H9 (cell line): ENCODE measurements around the gene EID1. TPM values are rescaled to one million over a fixed set of nuclear protein-coding genes. Genes with fewer than 3 reads are reported as not detected.

ENCODE experiments used
- DNase-seq: peaks from one replicate; pipeline ENCODE4 v3.0.0-alpha.2; 2017
- H2AFZ ChIP-seq: one replicate; pipeline ENCODE4 v1.6.1; 2013; ENCODE audit warnings: mild to moderate bottlenecking, low read length, control low read depth, moderate library complexity
- H2AK5ac ChIP-seq: 2 replicates; pipeline ENCODE4 v1.6.1; 2013; ENCODE audit warnings: low read length, control low read depth, mixed read lengths; ENCODE audit not compliant: insufficient read length
- H2BK120ac ChIP-seq: one replicate; pipeline ENCODE4 v1.6.1; 2013; ENCODE audit warnings: low read depth, mild to moderate bottlenecking, low read length, control low read depth, inconsistent platforms; ENCODE audit not compliant: poor library complexity, severe bottlenecking
- H2BK12ac ChIP-seq: 2 replicates; pipeline ENCODE4 v1.6.1; 2013; ENCODE audit warnings: low read length, control low read depth, mixed read lengths, low read depth; ENCODE audit not compliant: insufficient read length
- H2BK15ac ChIP-seq: 2 replicates; pipeline ENCODE4 v1.6.1; 2013; ENCODE audit warnings: low read depth, low read length, control low read depth
- H2BK20ac ChIP-seq: one replicate; pipeline ENCODE4 v1.6.1; 2013; ENCODE audit warnings: low read depth, mild to moderate bottlenecking, low read length, control low read depth, inconsistent platforms; ENCODE audit not compliant: poor library complexity, severe bottlenecking
- H2BK5ac ChIP-seq: 2 replicates; pipeline ENCODE4 v1.6.1; 2013; ENCODE audit warnings: low read length, control low read depth, mixed read lengths; ENCODE audit not compliant: insufficient read length
- H3K14ac ChIP-seq: 2 replicates; pipeline ENCODE4 v1.6.1; 2013; ENCODE audit warnings: low read length, control low read depth; ENCODE audit not compliant: insufficient read depth
- H3K18ac ChIP-seq: 2 replicates; pipeline ENCODE4 v1.6.1; 2013; ENCODE audit warnings: low read depth, mild to moderate bottlenecking, mixed read lengths, low read length, control low read depth; ENCODE audit not compliant: insufficient read length
- H3K23ac ChIP-seq: 2 replicates; pipeline ENCODE4 v1.6.1; 2013; ENCODE audit warnings: low read length, control low read depth, mixed read lengths, low read depth; ENCODE audit not compliant: insufficient read length
- H3K23me2 ChIP-seq: 2 replicates; pipeline ENCODE4 v1.6.1; 2013; ENCODE audit warnings: low read depth, mild to moderate bottlenecking, mixed read lengths, low read length, control low read depth; ENCODE audit not compliant: insufficient read length, poor library complexity, severe bottlenecking
- H3K27ac ChIP-seq: 2 replicates; pipeline ENCODE4 v1.5.1; 2013; ENCODE audit warnings: low read length, control low read depth, mixed read lengths, low read depth; ENCODE audit not compliant: insufficient read length
- H3K27me3 ChIP-seq: 2 replicates; pipeline ENCODE4 v1.6.1; 2013; ENCODE audit warnings: low read length, control low read depth, inconsistent platforms; ENCODE audit not compliant: insufficient read depth
- H3K4ac ChIP-seq: 2 replicates; pipeline ENCODE4 v1.6.1; 2013; ENCODE audit warnings: low read depth, mild to moderate bottlenecking, control low read depth, inconsistent platforms, low read length, moderate library complexity
- H3K4me1 ChIP-seq: 2 replicates; pipeline ENCODE4 v1.6.1; 2013; ENCODE audit warnings: low read length, control low read depth, inconsistent platforms; ENCODE audit not compliant: insufficient read depth
- H3K4me2 ChIP-seq: 2 replicates; pipeline ENCODE4 v1.6.1; 2013; ENCODE audit warnings: low read length, control low read depth, mixed read lengths; ENCODE audit not compliant: insufficient read length, insufficient read depth
- H3K56ac ChIP-seq: 2 replicates; pipeline ENCODE4 v1.6.1; 2013; ENCODE audit warnings: low read depth, mild to moderate bottlenecking, mixed read lengths, low read length, control low read depth; ENCODE audit not compliant: insufficient read length
- H3K79me1 ChIP-seq: 2 replicates; pipeline ENCODE4 v1.6.1; 2013; ENCODE audit warnings: low read depth, mild to moderate bottlenecking, moderate library complexity, low read length, control low read depth, inconsistent platforms; ENCODE audit not compliant: insufficient read depth, poor library complexity, severe bottlenecking
- H3K79me2 ChIP-seq: 2 replicates; pipeline ENCODE4 v1.6.1; 2013; ENCODE audit warnings: low read length, control low read depth, inconsistent platforms; ENCODE audit not compliant: insufficient read depth
- H3K9ac ChIP-seq: 2 replicates; pipeline ENCODE4 v1.6.1; 2013; ENCODE audit warnings: low read length, control low read depth, mixed read lengths; ENCODE audit not compliant: insufficient read length; ENCODE audit errors: extremely low read depth
- H3K9me3 ChIP-seq: one replicate; pipeline ENCODE4 v1.6.1; 2013; ENCODE audit warnings: low read depth, low read length, inconsistent platforms; ENCODE audit not compliant: control insufficient read depth
- H3T11ph ChIP-seq: one replicate; pipeline ENCODE4 v1.6.1; 2013; ENCODE audit warnings: mild to moderate bottlenecking, low read length, control low read depth, inconsistent platforms
- H4K20me1 ChIP-seq: one replicate; pipeline ENCODE4 v1.6.1; 2013; ENCODE audit not compliant: control insufficient read depth, insufficient read length, insufficient read depth
- H4K5ac ChIP-seq: 2 replicates; pipeline ENCODE4 v1.6.1; 2013; ENCODE audit warnings: low read depth, mild to moderate bottlenecking, mixed read lengths, low read length, control low read depth; ENCODE audit not compliant: insufficient read length
- H4K8ac ChIP-seq: replicated peaks from 2 replicates; pipeline ENCODE4 v1.6.1; 2013; ENCODE audit warnings: low read length, control low read depth, mixed read lengths, low read depth; ENCODE audit not compliant: insufficient read length
- H4K91ac ChIP-seq: 2 replicates; pipeline ENCODE4 v1.6.1; 2013; ENCODE audit warnings: low read depth, mild to moderate bottlenecking, moderate library complexity, mixed read lengths, low read length, control low read depth; ENCODE audit not compliant: insufficient read length
- H3K27ac Mint-ChIP-seq, 3 experiments: 2 replicates in 2 of 3; 3 replicates in 1 of 3; pipeline ENCODE4 v1.8.0; 2020 to 2021; ENCODE audit warnings: mixed read lengths in 3 of 3, mild to moderate bottlenecking in 1 of 3, moderate library complexity in 1 of 3
- H3K27me3 Mint-ChIP-seq: 2 replicates; pipeline ENCODE4 v1.8.0; 2021; ENCODE audit warnings: low read depth, mild to moderate bottlenecking, moderate library complexity, mixed read lengths
- H3K36me3 Mint-ChIP-seq, 3 experiments: 2 replicates in 2 of 3; 3 replicates in 1 of 3; pipeline ENCODE4 v1.8.0; 2020 to 2021; ENCODE audit warnings: low read depth in 3 of 3, mixed read lengths in 3 of 3; ENCODE audit not compliant: insufficient read depth in 1 of 3
- H3K4me1 Mint-ChIP-seq, 2 experiments: 2 replicates each; pipeline ENCODE4 v1.8.0; 2020; ENCODE audit warnings: mixed read lengths in 2 of 2
- H3K4me3 Mint-ChIP-seq, 2 experiments: 2 replicates in 1 of 2; 3 replicates in 1 of 2; pipeline ENCODE4 v1.8.0; 2020 to 2021; ENCODE audit warnings: mild to moderate bottlenecking in 2 of 2, mixed read lengths in 2 of 2, moderate library complexity in 1 of 2
- H3K9me3 Mint-ChIP-seq, 2 experiments: 2 replicates in 1 of 2; 3 replicates in 1 of 2; pipeline ENCODE4 v1.8.0; 2020; ENCODE audit warnings: mild to moderate bottlenecking in 2 of 2, mixed read lengths in 2 of 2, moderate library complexity in 1 of 2
- CTCF ChIP-seq: fragments of 200-600 bp; sonication (generic); conservative IDR thresholded peaks from 3 replicates; pipeline ENCODE4 v1.8.0; 2021; ENCODE audit warnings: antibody characterized with exemption, mild to moderate bottlenecking
- WGBS: extraction: QIAGEN DNeasy Blood & Tissue Kit; methylation state at CpG from one replicate; pipeline ENCODE4 v1.1.7; 2013; ENCODE audit warnings: missing lambda C conversion rate, low lambda C conversion rate, mixed read lengths; ENCODE audit not compliant: insufficient read length; ENCODE audit errors: extremely low coverage; 5-methylcytosine and 5-hydroxymethylcytosine counted together
- total RNA-seq: library from RNA; stranded (reverse); gene quantifications from 2 replicates; pipeline ENCODE4 v1.2.1, GENCODE V29; 2021

Gene EID1
- total RNA-seq, 1 experiment from 2014 or later, result 113 TPM

- Mint-ChIP-seq H3K4me1 (peaks cover 2 to 6% of the 10 kb centered on the region in 2 experiments; a peak in 2 of 4 replicates), H3K4me3 (no peak overlapping the region), H3K27ac (no peak overlapping the region), H3K27me3 (no peaks in the 10 kb centered on the region), H3K9me3 (no peaks in the 10 kb centered on the region), H3K36me3 (no peaks in the 10 kb centered on the region)
- no peak overlapping the region for H3K27ac ChIP-seq
- no CpG with 5 or more reads among the region's 4 CpGs for WGBS
- no peak overlapping the region for H4K8ac ChIP-seq
- no peaks in the 10 kb centered on the region for H3K4me1 ChIP-seq
- no peak overlapping the region for H3K23ac ChIP-seq
- H2BK20ac ChIP-seq, result no peak overlapping the region
- no peaks in the 10 kb centered on the region for H3K9me3 ChIP-seq
- no peak overlapping the region for H4K5ac ChIP-seq
- no peak overlapping the region for H2AFZ ChIP-seq
- no peak for TF ChIP-seq CTCF
- no peak overlapping the region for H2BK5ac ChIP-seq
- DNase-seq, result no peak
- no peak overlapping the region for H3K9ac ChIP-seq
- H3K18ac ChIP-seq, result no peak overlapping the region
- H4K20me1 ChIP-seq, result no peaks in the 10 kb centered on the region
- no peaks in the 10 kb centered on the region for H3K79me1 ChIP-seq
- H3K27me3 ChIP-seq, result no peaks in the 10 kb centered on the region
- no peak overlapping the region for H3K56ac ChIP-seq
- no peak overlapping the region for H2AK5ac ChIP-seq
- no peak overlapping the region for H3K14ac ChIP-seq
- H2BK12ac ChIP-seq, result no peak overlapping the region
- no peaks in the 10 kb centered on the region for H3K23me2 ChIP-seq
- no peak overlapping the region for H3K4me2 ChIP-seq
- H3K4ac ChIP-seq, result no peak overlapping the region
- H3K79me2 ChIP-seq, result no peaks in the 10 kb centered on the region
- H2BK15ac ChIP-seq, result no peak overlapping the region
- no peak overlapping the region for H2BK120ac ChIP-seq
- no peak overlapping the region for H4K91ac ChIP-seq
- H3T11ph ChIP-seq, result no peak overlapping the region
Measured at GRCh38 chr15:48888191-48888590, 10.3 kb downstream of the EID1 start.
